BLaER1 (cell line): ENCODE data around the gene TRIM66.

Experiments used
- H3K27ac ChIP-seq: shearing (Covaris generic); formaldehyde crosslinking; 2 replicates; pipeline ENCODE4 v1.8.1; 2022
- H3K27me3 ChIP-seq: shearing (Covaris generic); formaldehyde crosslinking; 2 replicates; pipeline ENCODE4 v1.8.1; 2022
- H3K36me3 ChIP-seq: shearing (Covaris generic); formaldehyde crosslinking; 2 replicates; pipeline ENCODE4 v1.8.1; 2022
- H3K4me1 ChIP-seq: shearing (Covaris generic); formaldehyde crosslinking; 2 replicates; pipeline ENCODE4 v1.8.1; 2022
- H3K4me2 ChIP-seq: shearing (Covaris generic); formaldehyde crosslinking; 2 replicates; pipeline ENCODE4 v1.8.1; 2022
- H3K4me3 ChIP-seq: shearing (Covaris generic); formaldehyde crosslinking; 2 replicates; pipeline ENCODE4 v1.8.1; 2022
- H3K9ac ChIP-seq: shearing (Covaris generic); formaldehyde crosslinking; 2 replicates; pipeline ENCODE4 v1.8.1; 2022
- H3K9me3 ChIP-seq: shearing (Covaris generic); formaldehyde crosslinking; 2 replicates; pipeline ENCODE4 v1.8.1; 2022
- H4K20me1 ChIP-seq: shearing (Covaris generic); formaldehyde crosslinking; 2 replicates; pipeline ENCODE4 v1.8.1; 2022
- Cebpa-rat ChIP-seq: shearing (Covaris generic); IDR thresholded peaks from 2 replicates; pipeline ENCODE4 v1.8.1; 2022

Gene TRIM66

GRCh38 chr11:8641332-8641731 lies 41.1 kb downstream of the TRIM66 start:
- Histone ChIP-seq H3K9me3 (peaks cover 2% of the 10 kb centered on the region; the same call in 1 of the 2 replicates), H4K20me1 (no peaks in the 10 kb centered on the region), H3K27me3 (no peaks in the 10 kb centered on the region), H3K27ac (no peak overlapping the region), H3K36me3 (peaks cover 19% of the 10 kb centered on the region), H3K4me3 (no peak overlapping the region), H3K9ac (no peak overlapping the region), H3K4me2 (no peak overlapping the region), H3K4me1 (no peaks in the 10 kb centered on the region)
- TF ChIP-seq Cebpa-rat: no peak

- Histone ChIP-seq H4K20me1 (no peaks in the 10 kb centered on the region), H3K4me1 (no peaks in the 10 kb centered on the region), H3K4me2 (no peak overlapping the region)
Observed at GRCh38 chr11:8640267-8640906, 42.1 kb downstream of the TRIM66 start.

GRCh38 chr11:8639655-8640054 lies 42.8 kb downstream of the TRIM66 start:
- Histone ChIP-seq H3K4me1 (no peaks in the 10 kb centered on the region), H3K27ac (no peak overlapping the region), H3K4me2 (no peak overlapping the region), H3K4me3 (no peak overlapping the region), H4K20me1 (no peaks in the 10 kb centered on the region), H3K27me3 (no peaks in the 10 kb centered on the region), H3K9me3 (peaks cover 6% of the 10 kb centered on the region; the same call in 1 of the 2 replicates), H3K9ac (no peak overlapping the region), H3K36me3 (peaks cover 17% of the 10 kb centered on the region)
- no peak for TF ChIP-seq Cebpa-rat

More at GRCh38 chr11:8640267-8640906, 42.1 kb downstream of the TRIM66 start:
- Histone ChIP-seq H3K27ac (no peak overlapping the region), H3K9ac (no peak overlapping the region), H3K36me3 (peaks cover 16% of the 10 kb centered on the region), H3K27me3 (no peaks in the 10 kb centered on the region), H3K4me3 (no peak overlapping the region), H3K9me3 (peaks cover 6% of the 10 kb centered on the region; the same call in 1 of the 2 replicates)
- no peak for TF ChIP-seq Cebpa-rat

GRCh38 chr11:8638300-8638699 lies 44.2 kb downstream of the TRIM66 start:
- H3K27me3 ChIP-seq: no peaks in the 10 kb centered on the region
- no peak for TF ChIP-seq Cebpa-rat
- H3K36me3 ChIP-seq: peaks cover 18% of the 10 kb centered on the region
- no peak overlapping the region for H3K4me3 ChIP-seq
- H4K20me1 ChIP-seq: no peaks in the 10 kb centered on the region
- no peak overlapping the region for H3K27ac ChIP-seq
- H3K4me1 ChIP-seq: no peaks in the 10 kb centered on the region
- no peak overlapping the region for H3K9ac ChIP-seq
- H3K4me2 ChIP-seq: no peak overlapping the region
- peaks cover 6% of the 10 kb centered on the region; the same call in 1 of the 2 replicates for H3K9me3 ChIP-seq

- TF ChIP-seq Cebpa-rat: no peak
- Histone ChIP-seq H3K4me1 (no peaks in the 10 kb centered on the region), H3K27ac (no peak overlapping the region), H3K9me3 (peaks cover 6% of the 10 kb centered on the region; the same call in 1 of the 2 replicates), H4K20me1 (no peaks in the 10 kb centered on the region), H3K4me3 (no peak overlapping the region), H3K36me3 (peaks cover 18% of the 10 kb centered on the region), H3K9ac (no peak overlapping the region), H3K4me2 (no peak overlapping the region), H3K27me3 (no peaks in the 10 kb centered on the region)
Observed at GRCh38 chr11:8636127-8636526, 46.3 kb downstream of the TRIM66 start.

GRCh38 chr11:8634498-8634897 lies 48.0 kb downstream of the TRIM66 start:
- Histone ChIP-seq H3K9ac (no peak overlapping the region), H3K4me2 (no peak overlapping the region), H3K4me1 (no peaks in the 10 kb centered on the region), H4K20me1 (no peaks in the 10 kb centered on the region), H3K9me3 (peaks cover 6% of the 10 kb centered on the region; the same call in 1 of the 2 replicates), H3K27ac (no peak overlapping the region), H3K27me3 (no peaks in the 10 kb centered on the region), H3K36me3 (peaks cover 18% of the 10 kb centered on the region), H3K4me3 (no peak overlapping the region)
- TF ChIP-seq Cebpa-rat: no peak

- H3K27me3 ChIP-seq: no peaks in the 10 kb centered on the region
- no peak overlapping the region for H3K4me2 ChIP-seq
- peaks cover 6% of the 10 kb centered on the region; the same call in 1 of the 2 replicates for H3K9me3 ChIP-seq
- H3K36me3 ChIP-seq: peaks cover 14% of the 10 kb centered on the region
- no peak overlapping the region for H3K4me3 ChIP-seq
- no peak for TF ChIP-seq Cebpa-rat
- H3K27ac ChIP-seq: no peak overlapping the region
- H3K9ac ChIP-seq: no peak overlapping the region
- H4K20me1 ChIP-seq: no peaks in the 10 kb centered on the region
- no peaks in the 10 kb centered on the region for H3K4me1 ChIP-seq
Observed at GRCh38 chr11:8631395-8632118, 50.9 kb downstream of the TRIM66 start.

- Histone ChIP-seq H3K9me3 (no peaks in the 10 kb centered on the region), H3K27ac (no peak overlapping the region), H4K20me1 (no peaks in the 10 kb centered on the region), H3K4me1 (no peaks in the 10 kb centered on the region), H3K4me2 (no peak overlapping the region), H3K4me3 (no peak overlapping the region), H3K9ac (no peak overlapping the region), H3K27me3 (no peaks in the 10 kb centered on the region), H3K36me3 (peaks cover 37% of the 10 kb centered on the region)
- TF ChIP-seq Cebpa-rat: no peak
Observed at GRCh38 chr11:8624698-8625097, 57.8 kb downstream of the TRIM66 start.

- no peak overlapping the region for H3K9ac ChIP-seq
- no peaks in the 10 kb centered on the region for H3K4me1 ChIP-seq
- no peaks in the 10 kb centered on the region for H3K27me3 ChIP-seq
- no peaks in the 10 kb centered on the region for H3K9me3 ChIP-seq
- no peaks in the 10 kb centered on the region for H4K20me1 ChIP-seq
- peaks cover 46% of the 10 kb centered on the region for H3K36me3 ChIP-seq
- no peak overlapping the region for H3K4me2 ChIP-seq
- no peak overlapping the region for H3K27ac ChIP-seq
- no peak for TF ChIP-seq Cebpa-rat
- no peak overlapping the region for H3K4me3 ChIP-seq
Observed at GRCh38 chr11:8621147-8621546, 61.3 kb downstream of the TRIM66 start.

GRCh38 chr11:8617063-8617462 lies 65.4 kb downstream of the TRIM66 start:
- Histone ChIP-seq H3K36me3 (peaks cover 26% of the 10 kb centered on the region; the same call in 1 of the 2 replicates), H3K4me2 (no peak overlapping the region), H3K9ac (no peak overlapping the region), H4K20me1 (no peaks in the 10 kb centered on the region), H3K4me1 (peaks cover 18% of the 10 kb centered on the region), H3K27ac (no peak overlapping the region), H3K27me3 (no peaks in the 10 kb centered on the region), H3K4me3 (no peak overlapping the region), H3K9me3 (no peaks in the 10 kb centered on the region)
- no peak for TF ChIP-seq Cebpa-rat
